ENCODE results near the gene UBE2D1.
A peak's percentile ranks its signal among the peaks of the same experiment; 100 is the strongest.

Gene UBE2D1

GRCh38 chr10:58372607-58373441 lies 38.0 kb downstream of the UBE2D1 start:
- no peak for TF ChIP-seq CTCF (IDR thresholded peaks at IDR 0.05; ENCODE audit: insufficient read depth, low read length, missing control alignments)
- H3K4me3 ChIP-seq (ENCODE audit: low read depth, low read length) = no peak overlapping the region
- DNase-seq (ENCODE audit: low read depth, low spot score) = no peak
- POLR2A ChIA-PET = no interaction called here
- CTCF ChIA-PET = interaction anchor here (1.4 to 3.1 kb wide), 3 partner anchors 10 to 13 kb away, joined by 3 to 12 read pairs (median 4); no protein-coding TSS in a partner anchor

- no peak for TF ChIP-seq CTCF (IDR thresholded peaks at IDR 0.05; ENCODE audit: insufficient read depth, low read length, missing control alignments)
- no peak for DNase-seq (ENCODE audit: low read depth, low spot score)
- ChIA-PET POLR2A (no interaction called here), CTCF (interaction anchor here (1.4 to 3.1 kb wide), 3 partner anchors 9 to 14 kb away, joined by 3 to 12 read pairs (median 4); no protein-coding TSS in a partner anchor)
- no peak overlapping the region for H3K4me3 ChIP-seq (ENCODE audit: low read depth, low read length)
These were observed 38.6 kb downstream of the UBE2D1 start for GRCh38 chr10:58373442-58373827.

- no peak for DNase-seq (ENCODE audit: low read depth, low spot score)
- ChIA-PET POLR2A (no interaction called here), CTCF (interaction anchor here (0.8 to 7.7 kb wide), 3 partner anchors 9 to 92 kb away, joined by 4 to 74 read pairs (median 14); no protein-coding TSS in a partner anchor)
- no peak for TF ChIP-seq CTCF (IDR thresholded peaks at IDR 0.05; ENCODE audit: insufficient read depth, low read length, missing control alignments)
- no peak overlapping the region for H3K4me3 ChIP-seq (ENCODE audit: low read depth, low read length)
These were observed 47.7 kb downstream of the UBE2D1 start for GRCh38 chr10:58382489-58382995.

- no peak for DNase-seq (ENCODE audit: low read depth, low spot score)
- no peak for TF ChIP-seq CTCF (IDR thresholded peaks at IDR 0.05; ENCODE audit: insufficient read depth, low read length, missing control alignments)
- POLR2A ChIA-PET = interaction anchor here (0.8 kb wide), 1 partner anchor 115 kb away, joined by 5 read pairs; the partner anchor contains the start of gene CISD1
- CTCF ChIA-PET = interaction anchor here (0.7 to 7.7 kb wide), 22 partner anchors 7 to 810 kb away, joined by 3 to 74 read pairs (median 4); no protein-coding TSS in a partner anchor
- H3K4me3 ChIP-seq (ENCODE audit: low read depth, low read length) = no peak overlapping the region
These were observed 49.3 kb downstream of the UBE2D1 start for GRCh38 chr10:58384095-58384494.

GRCh38 chr10:58384544-58384998 lies 49.8 kb downstream of the UBE2D1 start:
- CTCF ChIA-PET = interaction anchor here (0.7 to 7.7 kb wide), 24 partner anchors 8 to 809 kb away, joined by 3 to 74 read pairs (median 4); no protein-coding TSS in a partner anchor
- peak overlapping the region; percentile 94 for H3K4me3 ChIP-seq (ENCODE audit: low read depth, low read length)
- no peak for DNase-seq (ENCODE audit: low read depth, low spot score)
- TF ChIP-seq CTCF (IDR thresholded peaks at IDR 0.05; ENCODE audit: insufficient read depth, low read length, missing control alignments) = no peak
- POLR2A ChIA-PET = interaction anchor here (0.6 to 1.3 kb wide), 5 partner anchors 19 to 116 kb away, joined by 3 to 5 read pairs (median 3); partner anchors contain the start of gene CISD1
